ENCODE results near the gene XKRX.

Gene XKRX

GRCh38 chrX:100928660-100929613, at the start of gene XKRX:
XKRX (minus strand) TSS chrX:100928917; CDS start chrX:100928304, 613 bp downstream.
- TF ChIP-seq MAX (IDR thresholded peaks at IDR 0.05; ENCODE audit: low read depth, low read length) (no peak), MYC (IDR thresholded peaks at IDR 0.05; ENCODE audit: low read depth, low read length) (no peak), POLR2A (IDR thresholded peaks at IDR 0.05; ENCODE audit: extremely low read depth, insufficient read length) (no peak)
- TF ChIP-seq, protein P1, sequence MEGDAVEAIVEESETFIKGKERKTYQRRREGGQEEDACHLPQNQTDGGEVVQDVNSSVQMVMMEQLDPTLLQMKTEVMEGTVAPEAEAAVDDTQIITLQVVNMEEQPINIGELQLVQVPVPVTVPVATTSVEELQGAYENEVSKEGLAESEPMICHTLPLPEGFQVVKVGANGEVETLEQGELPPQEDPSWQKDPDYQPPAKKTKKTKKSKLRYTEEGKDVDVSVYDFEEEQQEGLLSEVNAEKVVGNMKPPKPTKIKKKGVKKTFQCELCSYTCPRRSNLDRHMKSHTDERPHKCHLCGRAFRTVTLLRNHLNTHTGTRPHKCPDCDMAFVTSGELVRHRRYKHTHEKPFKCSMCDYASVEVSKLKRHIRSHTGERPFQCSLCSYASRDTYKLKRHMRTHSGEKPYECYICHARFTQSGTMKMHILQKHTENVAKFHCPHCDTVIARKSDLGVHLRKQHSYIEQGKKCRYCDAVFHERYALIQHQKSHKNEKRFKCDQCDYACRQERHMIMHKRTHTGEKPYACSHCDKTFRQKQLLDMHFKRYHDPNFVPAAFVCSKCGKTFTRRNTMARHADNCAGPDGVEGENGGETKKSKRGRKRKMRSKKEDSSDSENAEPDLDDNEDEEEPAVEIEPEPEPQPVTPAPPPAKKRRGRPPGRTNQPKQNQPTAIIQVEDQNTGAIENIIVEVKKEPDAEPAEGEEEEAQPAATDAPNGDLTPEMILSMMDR (IDR thresholded peaks at IDR 0.05; ENCODE audit: low read depth, low read length): no peak
- H3K4me3 ChIP-seq (ENCODE audit: low read depth, low read length): no peak within 1 kb of the TSS
- no peak for DNase-seq (ENCODE audit: low read depth)

DNA sequence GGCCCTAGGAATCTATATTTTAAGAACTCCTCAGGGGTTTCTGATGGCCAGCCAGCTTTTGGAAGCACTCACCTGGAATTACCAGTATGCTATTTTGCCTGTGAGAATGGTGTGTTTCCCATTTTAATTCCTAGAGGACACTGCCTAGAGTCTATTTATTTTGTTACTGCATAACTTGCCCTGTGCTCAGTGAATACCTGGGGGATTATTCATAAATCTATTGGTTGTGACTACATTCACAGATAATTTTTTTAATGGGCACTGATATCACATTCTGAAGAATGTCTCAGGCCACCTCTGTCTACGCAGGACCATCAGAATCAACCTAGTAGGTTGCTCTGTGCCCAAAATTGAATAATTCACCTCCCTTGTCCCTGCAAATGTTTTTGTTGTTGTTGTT, 47.5 kb upstream of the XKRX start:
- DNase-seq (ENCODE audit: low read depth): no peak
- no peak for TF ChIP-seq POLR2A (IDR thresholded peaks at IDR 0.05; ENCODE audit: extremely low read depth, insufficient read length)
- TF ChIP-seq MAX (IDR thresholded peaks at IDR 0.05; ENCODE audit: low read depth, low read length): no peak
- TF ChIP-seq, protein P1 (IDR thresholded peaks at IDR 0.05; ENCODE audit: low read depth, low read length): no peak
- TF ChIP-seq MYC (IDR thresholded peaks at IDR 0.05; ENCODE audit: low read depth, low read length): no peak
- H3K4me3 ChIP-seq (ENCODE audit: low read depth, low read length): no peak overlapping the region

GRCh38 chrX:100975212-100975611, 46.5 kb upstream of the XKRX start:
- no peak for TF ChIP-seq POLR2A (IDR thresholded peaks at IDR 0.05; ENCODE audit: extremely low read depth, insufficient read length)
- no peak for TF ChIP-seq MYC (IDR thresholded peaks at IDR 0.05; ENCODE audit: low read depth, low read length)
- TF ChIP-seq, protein P1 (IDR thresholded peaks at IDR 0.05; ENCODE audit: low read depth, low read length): no peak
- no peak for TF ChIP-seq MAX (IDR thresholded peaks at IDR 0.05; ENCODE audit: low read depth, low read length)
- no peak overlapping the region for H3K4me3 ChIP-seq (ENCODE audit: low read depth, low read length)
- DNase-seq (ENCODE audit: low read depth): no peak

DNA sequence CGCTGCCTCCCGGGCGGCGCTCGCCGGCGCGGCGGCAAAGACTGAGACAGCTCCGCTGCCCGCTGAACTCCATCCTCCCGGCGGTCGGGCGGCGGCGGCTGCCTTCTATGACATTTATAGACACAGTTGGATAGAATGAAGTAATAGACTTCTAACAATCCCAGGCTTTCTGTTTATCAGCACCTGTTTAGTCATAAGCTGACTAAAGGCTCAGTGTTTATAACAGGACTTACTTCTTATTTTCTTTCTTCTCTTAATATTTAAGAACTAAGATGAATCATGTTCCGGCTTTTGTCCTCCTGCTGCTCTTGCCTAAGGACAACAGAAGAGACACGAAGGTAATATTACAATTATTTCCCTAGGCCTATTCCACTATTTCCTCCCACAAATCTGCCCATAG, 44.7 kb upstream of the XKRX start:
- DNase-seq (ENCODE audit: low read depth): no peak
- no peak for TF ChIP-seq MYC (IDR thresholded peaks at IDR 0.05; ENCODE audit: low read depth, low read length)
- TF ChIP-seq, protein P1 (IDR thresholded peaks at IDR 0.05; ENCODE audit: low read depth, low read length): no peak
- no peak for TF ChIP-seq POLR2A (IDR thresholded peaks at IDR 0.05; ENCODE audit: extremely low read depth, insufficient read length)
- TF ChIP-seq MAX (IDR thresholded peaks at IDR 0.05; ENCODE audit: low read depth, low read length): no peak

DNA sequence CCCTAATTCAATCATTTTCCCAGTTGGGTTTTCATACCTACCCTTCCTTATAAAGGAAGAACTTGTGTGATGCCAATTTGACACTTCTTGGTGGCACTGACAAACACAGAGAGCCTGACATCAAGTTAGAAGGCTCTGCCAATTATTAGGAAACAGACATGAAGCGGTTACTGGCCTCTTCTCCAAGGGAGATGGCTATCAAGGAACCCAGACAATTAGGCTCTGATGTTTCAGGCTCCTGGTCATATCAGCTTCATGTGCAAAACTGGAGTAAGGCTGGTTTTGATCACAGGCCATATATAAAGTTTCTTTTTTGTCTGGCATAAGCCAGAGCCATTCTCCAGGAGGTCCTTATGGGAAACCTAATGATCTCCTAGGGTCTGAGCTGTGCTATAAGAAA, 41.2 kb upstream of the XKRX start:
- TF ChIP-seq POLR2A (IDR thresholded peaks at IDR 0.05; ENCODE audit: extremely low read depth, insufficient read length) (no peak), MAX (IDR thresholded peaks at IDR 0.05; ENCODE audit: low read depth, low read length) (no peak), MYC (IDR thresholded peaks at IDR 0.05; ENCODE audit: low read depth, low read length) (no peak)
- TF ChIP-seq, protein P1 (IDR thresholded peaks at IDR 0.05; ENCODE audit: low read depth, low read length): no peak
- DNase-seq (ENCODE audit: low read depth): no peak
- no peak overlapping the region for H3K4me3 ChIP-seq (ENCODE audit: low read depth, low read length)

More for the DNA sequence above, 44.7 kb upstream of the XKRX start:
- H3K4me3 ChIP-seq (ENCODE audit: low read depth, low read length): no peak overlapping the region

Measured in NB4 (cell line).